Stimulated activated CD4-positive, alpha-beta T cell treated with anti-CD3 and anti-CD28 coated beads, TNF-alpha, amount 100 ng/mL, for 48 hours (primary cell): Measurements from ENCODE around the gene RGS16.

ENCODE experiments used
- DNase-seq, 3 donors: peaks; one replicate each; pipeline ENCODE4 v3.0.0-alpha.2; 2020; ENCODE audit warnings: low read depth in 3 of 3

Gene RGS16

GRCh38 chr1:182608845-182609610 lies 4.8 kb upstream of the RGS16 start:
- DNase-seq = no peak

- no peak for DNase-seq
Observed at GRCh38 chr1:182608236-182608635, 4.0 kb upstream of the RGS16 start.

- DNase-seq = no peak
Observed at GRCh38 chr1:182607566-182607965, 3.4 kb upstream of the RGS16 start.

- no peak for DNase-seq
Observed at GRCh38 chr1:182603646-182604174, 479 bp downstream of the RGS16 start.

GRCh38 chr1:182602935-182603645 lies 1.1 kb downstream of the RGS16 start:
- no peak for DNase-seq

GRCh38 chr1:182601913-182602312 lies 2.3 kb downstream of the RGS16 start:
- DNase-seq = no peak

GRCh38 chr1:182601416-182601786 lies 2.8 kb downstream of the RGS16 start:
- DNase-seq = peak in 2 of 3 donors; percentile 41 to 76

GRCh38 chr1:182600745-182601415 lies 3.3 kb downstream of the RGS16 start:
- no peak for DNase-seq

- DNase-seq = no peak
Observed at GRCh38 chr1:182600036-182600713, 4.0 kb downstream of the RGS16 start.

- DNase-seq = no peak
Observed at GRCh38 chr1:182599339-182599738, 4.8 kb downstream of the RGS16 start.

- DNase-seq = no peak
Observed at GRCh38 chr1:182598296-182598695, 5.9 kb downstream of the RGS16 start.

GRCh38 chr1:182596934-182597333 lies 7.3 kb downstream of the RGS16 start:
- DNase-seq = no peak

- peak in 2 of 3 donors; percentile 52 to 58 for DNase-seq
Observed at GRCh38 chr1:182595641-182596240, 8.4 kb downstream of the RGS16 start.

- no peak for DNase-seq
Observed at GRCh38 chr1:182589931-182590330, 14.3 kb downstream of the RGS16 start.

- no peak for DNase-seq
Observed at GRCh38 chr1:182589520-182589919, 14.7 kb downstream of the RGS16 start.

- DNase-seq = no peak
Observed at GRCh38 chr1:182588500-182589396, 15.4 kb downstream of the RGS16 start, which contains the start of gene RNASEL. RNASEL (minus strand) TSS chr1:182589256; CDS start chr1:182586806, 2,450 bp downstream.

- no peak for DNase-seq
Observed at GRCh38 chr1:182587666-182588499, 16.3 kb downstream of the RGS16 start.

GRCh38 chr1:182587093-182587492 lies 17.1 kb downstream of the RGS16 start:
- no peak for DNase-seq

GRCh38 chr1:182586380-182586779 lies 17.8 kb downstream of the RGS16 start:
- no peak for DNase-seq
